GM19239 (cell line): ENCODE results near the gene DNAH8.

ENCODE experiments used
- DNase-seq: peaks from one replicate; pipeline ENCODE4 v3.0.0; 2011; ENCODE audit warnings: low spot score; ENCODE audit not compliant: insufficient read length
- FAIRE-seq: peaks from 2 replicates; lab custom pipeline; 2011; peaks lifted over from hg19 to GRCh38; lab: Jason Lieb, UNC

DNAH8 gene

DNA sequence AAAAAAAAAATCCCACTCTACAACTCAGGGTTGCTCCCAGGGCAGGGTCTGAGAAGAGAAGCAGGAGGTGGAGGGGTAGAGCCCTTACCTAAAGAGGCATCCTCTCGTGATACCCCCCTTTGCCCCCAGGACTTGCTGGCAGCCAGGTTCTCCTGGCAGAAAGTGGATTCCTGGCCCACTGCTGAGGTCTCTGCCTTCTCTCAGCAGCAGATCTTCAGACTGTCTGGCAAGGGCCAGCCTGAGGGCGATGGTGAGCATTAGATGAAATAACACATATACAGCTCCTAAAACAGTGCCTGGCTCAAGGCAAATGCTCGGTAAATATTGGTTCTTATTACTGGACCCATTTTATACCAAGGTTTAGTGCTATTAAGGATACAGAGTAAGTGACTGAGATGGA is 328.7 kb downstream of the DNAH8 start:
- FAIRE-seq: no peak
- DNase-seq: no peak

DNA sequence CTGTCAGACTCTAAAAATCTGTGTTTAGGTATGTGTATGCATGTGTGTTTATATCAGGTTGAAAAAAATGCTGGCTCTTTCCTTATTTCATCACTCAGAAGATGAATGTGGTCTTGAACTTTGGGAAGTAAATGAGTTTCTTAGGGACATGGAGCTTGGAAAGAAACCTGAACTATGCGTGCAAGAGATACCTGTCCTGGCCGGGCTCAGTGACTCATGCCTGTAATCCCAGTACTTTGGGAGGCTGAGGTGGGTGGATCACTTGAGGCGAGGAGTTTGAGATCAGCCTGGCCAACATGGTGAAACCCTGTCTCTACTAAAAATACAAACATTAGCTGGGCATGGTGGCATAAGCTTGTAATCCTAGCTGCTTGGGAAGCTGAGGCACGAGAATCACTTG is 329.1 kb downstream of the DNAH8 start:
- FAIRE-seq (no peak), DNase-seq (no peak)

DNA sequence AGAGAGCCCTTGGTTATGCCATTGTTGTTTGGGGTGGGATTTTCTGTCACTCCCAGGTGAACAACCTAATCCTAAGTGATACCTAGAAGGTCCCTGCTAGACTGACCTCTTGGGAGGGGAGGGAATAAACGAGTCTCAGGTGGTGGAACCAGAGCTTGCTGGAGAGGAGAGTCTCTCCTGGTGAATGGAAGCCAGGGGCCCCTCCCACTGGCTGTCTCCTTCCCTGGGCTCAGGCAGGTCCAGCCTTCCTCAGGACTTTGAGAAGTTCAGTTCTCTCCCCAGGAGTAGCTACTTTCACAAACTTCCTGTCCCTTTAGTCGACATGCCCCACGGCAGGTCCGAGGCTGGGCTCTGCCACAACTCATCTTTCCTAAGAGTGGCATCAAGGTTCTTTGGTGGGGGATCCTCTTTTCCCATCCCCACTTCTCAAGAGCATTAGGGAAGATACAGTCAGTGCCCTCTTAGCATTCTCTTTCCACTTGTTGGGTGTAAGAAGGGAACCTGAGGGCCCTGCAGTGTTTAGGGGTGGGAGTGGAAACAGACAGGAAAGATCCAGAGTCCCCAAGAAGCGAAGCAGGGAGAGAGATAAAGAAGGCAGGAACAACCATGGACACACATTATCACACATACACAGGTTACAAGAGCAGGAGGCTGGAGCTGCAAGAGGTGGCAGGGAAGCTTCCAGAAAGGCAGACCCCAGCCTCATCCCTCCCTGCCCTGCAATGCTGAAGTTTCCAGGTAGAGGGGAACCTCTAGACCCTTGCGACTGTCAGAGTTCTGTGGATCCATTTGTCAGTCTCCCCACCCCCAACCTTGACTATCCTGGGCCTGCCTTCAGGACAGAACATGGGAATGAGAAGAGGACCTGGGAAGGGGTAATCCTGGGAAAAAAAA is 332.6 kb downstream of the DNAH8 start:
- no peak for FAIRE-seq

DNA sequence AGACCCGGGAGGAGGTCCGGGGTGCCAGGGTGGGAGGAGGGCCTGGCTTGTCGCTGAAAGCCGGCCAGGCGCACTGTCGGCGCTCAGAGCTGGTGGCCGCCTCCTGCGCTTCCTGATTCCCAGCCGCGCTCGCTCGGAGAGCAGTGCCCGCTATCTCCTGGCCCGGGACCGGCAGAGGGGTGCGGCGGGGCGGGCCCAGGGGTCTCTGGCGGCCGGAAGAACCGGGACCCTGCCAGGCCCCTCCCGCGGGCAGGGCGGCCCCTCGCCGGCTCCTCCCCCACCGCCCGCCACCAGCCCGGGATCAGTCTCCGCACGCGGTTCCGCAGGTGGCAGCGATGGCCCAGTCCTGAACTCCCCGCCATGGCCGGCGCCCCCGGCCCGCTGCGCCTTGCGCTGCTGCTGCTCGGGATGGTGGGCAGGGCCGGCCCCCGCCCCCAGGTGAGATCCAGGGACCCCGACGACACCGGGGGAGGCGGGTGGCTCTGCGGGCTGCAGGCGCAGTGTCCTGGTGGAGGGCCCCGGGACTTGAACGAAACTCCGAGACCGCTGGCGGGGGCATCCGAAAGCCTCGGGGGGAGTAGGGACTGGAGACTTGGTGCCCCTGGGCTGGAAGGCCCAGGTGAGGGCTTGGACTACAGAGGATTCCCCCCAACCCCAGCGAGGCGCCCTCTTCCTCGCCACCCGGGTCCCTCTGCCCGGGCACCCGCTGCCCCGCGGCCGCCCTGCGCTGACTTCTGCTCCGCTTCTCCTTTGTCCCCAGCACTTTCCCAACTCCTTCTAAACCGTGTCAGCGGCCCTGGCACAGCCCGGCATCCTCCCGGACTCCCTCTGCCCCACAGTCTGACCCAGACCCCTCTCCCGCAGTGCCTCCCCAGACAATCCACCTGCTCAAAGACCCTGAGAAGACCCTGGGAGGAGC is 333.6 kb downstream of the DNAH8 start, which contains the start of gene GLP1R:
TSS of gene GLP1R (plus strand) at position 301 of the 919 bp plus-strand sequence. CDS start at position 361, 60 bp downstream.
- DNase-seq (no peak), FAIRE-seq (no peak)

More for the DNA sequence above, 332.6 kb downstream of the DNAH8 start:
- no peak for DNase-seq

- DNase-seq (no peak), FAIRE-seq (no peak)
Measured at GRCh38 chr6:39049575-39050283, 334.6 kb downstream of the DNAH8 start.

DNA sequence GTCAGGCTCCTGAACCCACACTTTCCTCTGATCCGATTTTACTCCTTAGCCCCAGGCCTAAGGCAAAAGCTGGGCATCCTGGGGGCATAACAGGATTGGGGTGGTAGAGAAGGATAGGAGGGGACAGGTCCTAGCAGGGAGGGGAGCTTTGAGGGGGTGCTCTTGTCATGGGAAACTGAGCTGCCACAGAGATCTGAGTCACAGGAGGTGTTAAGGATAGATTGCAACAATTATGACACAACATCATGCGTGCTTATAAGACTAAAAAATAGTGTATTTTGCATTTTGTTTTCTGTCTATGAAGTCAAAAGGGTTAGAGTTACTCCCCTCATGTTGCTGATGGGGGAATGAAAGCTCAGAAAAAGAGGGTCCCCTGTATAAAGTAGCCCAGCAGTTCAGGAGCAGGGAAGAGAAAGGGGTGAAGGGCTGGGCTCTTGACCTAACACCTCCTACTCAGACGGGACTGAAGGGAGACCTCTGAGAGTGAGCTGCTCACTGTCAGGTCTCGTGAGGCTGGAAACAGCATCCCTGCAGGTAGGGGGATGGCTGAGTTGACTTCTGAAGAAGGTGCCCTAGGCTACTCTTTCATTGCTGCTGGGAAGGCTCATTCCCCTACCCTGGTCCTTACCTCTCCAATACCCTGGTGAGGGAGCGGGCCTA is 335.5 kb downstream of the DNAH8 start:
- FAIRE-seq (no peak), DNase-seq (no peak)

DNA sequence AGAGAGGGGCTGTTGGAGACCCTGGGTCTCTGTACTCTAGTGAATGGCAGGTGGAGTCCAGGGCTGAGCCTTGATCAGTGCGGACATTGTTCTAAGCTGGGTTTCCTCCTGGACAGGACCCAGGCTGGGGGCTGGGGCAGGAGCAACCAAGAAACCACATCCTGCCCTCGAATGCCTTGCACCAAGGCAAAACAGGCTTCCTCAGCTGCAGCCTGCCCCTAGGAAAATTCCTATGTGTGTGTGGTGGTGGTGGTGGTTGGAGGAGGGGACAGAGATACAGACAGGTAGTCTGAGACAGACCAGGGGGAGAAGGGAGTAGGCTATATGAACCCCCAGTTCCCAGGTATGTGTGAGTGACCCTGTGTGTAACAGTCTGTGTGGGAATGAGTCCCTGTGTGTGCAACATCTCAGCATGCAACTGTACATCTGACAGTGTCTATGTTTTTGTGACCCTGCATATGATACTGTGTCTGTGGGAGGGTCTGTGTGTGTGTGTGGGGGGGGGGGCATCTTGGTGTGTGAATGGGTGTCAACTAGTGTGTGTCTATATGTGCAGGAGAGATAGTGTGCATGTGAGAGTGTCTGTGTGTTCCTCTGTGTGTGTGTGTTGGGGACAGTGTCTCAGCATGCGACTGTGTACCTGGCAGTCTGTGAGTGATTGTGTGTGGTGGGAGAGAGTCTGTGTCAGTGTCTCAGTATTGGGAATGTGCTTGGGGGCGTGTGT is 336.4 kb downstream of the DNAH8 start:
- DNase-seq: no peak
- FAIRE-seq: no peak

DNA sequence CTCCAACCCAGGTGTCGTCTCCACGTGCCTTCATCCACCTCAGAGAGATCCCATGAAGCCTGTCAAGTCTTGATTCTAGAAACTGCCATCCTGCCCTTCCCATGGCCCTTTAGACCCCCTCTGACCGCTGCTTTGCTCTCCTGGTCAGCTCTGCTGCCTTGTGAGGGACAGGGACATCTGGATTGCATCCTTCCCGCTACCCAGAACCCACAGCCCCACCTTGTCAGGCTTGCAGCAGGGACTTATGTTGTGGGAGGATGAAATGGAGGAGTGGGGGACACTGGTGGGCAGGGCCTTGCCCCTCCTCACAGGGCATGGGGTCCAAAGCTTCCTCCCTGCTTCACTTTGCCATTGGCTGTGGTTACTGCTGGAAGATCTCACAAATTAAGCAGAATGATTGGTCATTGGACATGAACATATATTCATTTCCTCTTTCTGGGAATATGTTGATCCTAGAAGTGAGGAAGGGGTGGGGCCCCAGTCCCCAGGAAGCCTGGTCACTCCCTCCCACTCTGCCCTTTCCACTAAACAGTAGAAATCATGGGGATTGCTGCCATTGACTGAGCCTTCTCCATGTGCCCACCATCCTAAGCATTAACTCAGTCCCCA is 338.0 kb downstream of the DNAH8 start:
- FAIRE-seq: no peak
- DNase-seq: no peak

- no peak for FAIRE-seq
Measured at GRCh38 chr6:39053854-39054576, 338.9 kb downstream of the DNAH8 start.

GRCh38 chr6:39054577-39055142 is 339.5 kb downstream of the DNAH8 start:
- DNase-seq: no peak
- FAIRE-seq: no peak

More at GRCh38 chr6:39053854-39054576, 338.9 kb downstream of the DNAH8 start:
- no peak for DNase-seq

DNA sequence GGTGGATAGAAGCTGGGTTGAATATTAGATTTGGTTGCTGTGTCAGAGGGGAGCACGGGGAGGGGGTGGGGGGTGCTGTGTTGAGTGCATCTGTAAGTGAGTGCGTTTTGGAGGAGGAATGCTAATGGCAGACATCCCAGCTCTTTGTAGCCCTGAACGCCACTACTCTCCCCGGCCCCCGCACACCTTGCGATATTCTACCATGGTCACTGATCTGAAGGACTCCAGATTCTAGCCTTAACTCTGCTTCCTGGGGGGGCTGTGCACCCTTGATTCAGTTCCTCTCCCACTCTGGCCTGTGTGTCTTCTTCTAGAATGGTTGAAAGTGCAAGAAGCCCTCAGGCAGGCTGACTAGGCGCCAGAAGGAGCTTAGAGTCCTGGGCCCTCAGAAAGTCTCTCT is 340.6 kb downstream of the DNAH8 start:
- DNase-seq: no peak
- no peak for FAIRE-seq

DNA sequence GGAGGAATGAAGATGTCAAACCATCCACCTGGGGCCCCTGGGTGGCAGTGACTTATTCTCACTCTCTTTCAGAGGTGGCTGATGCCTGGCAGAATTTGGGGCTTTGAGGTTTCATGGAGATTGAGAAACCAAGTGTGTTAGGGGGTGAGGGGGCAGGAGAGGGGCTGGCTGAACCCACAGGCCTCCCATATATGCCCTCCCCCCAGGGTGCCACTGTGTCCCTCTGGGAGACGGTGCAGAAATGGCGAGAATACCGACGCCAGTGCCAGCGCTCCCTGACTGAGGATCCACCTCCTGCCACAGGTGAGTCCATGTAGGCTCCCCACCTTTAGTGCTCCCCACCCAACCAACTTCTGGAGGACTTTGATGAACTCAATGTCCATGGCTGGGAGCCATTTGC is 341.1 kb downstream of the DNAH8 start:
- no peak for DNase-seq

DNA sequence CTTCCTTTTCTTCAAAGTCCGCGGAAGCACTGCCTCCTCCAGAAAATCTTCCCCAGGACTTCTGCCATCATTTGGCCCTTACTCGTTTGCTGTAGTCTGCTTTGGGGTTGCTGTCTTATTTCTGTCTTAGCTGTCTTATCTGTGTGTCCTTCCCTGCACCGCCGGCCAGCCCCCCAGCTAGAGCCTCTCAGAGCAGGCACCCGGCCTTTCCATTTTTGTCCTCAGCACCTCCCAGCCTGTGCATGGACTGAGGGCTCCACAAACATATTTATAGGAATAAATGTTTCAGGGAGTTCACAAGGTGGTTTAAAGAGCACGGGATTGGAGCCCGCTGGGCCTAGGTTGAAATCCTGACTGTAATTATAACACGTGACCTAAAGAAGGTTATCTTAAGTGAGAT is 341.6 kb downstream of the DNAH8 start:
- DNase-seq: no peak
- FAIRE-seq: no peak

More for the DNA sequence above, 341.1 kb downstream of the DNAH8 start:
- no peak for FAIRE-seq

GRCh38 chr6:39057251-39058155 is 342.4 kb downstream of the DNAH8 start:
- FAIRE-seq (no peak), DNase-seq (no peak)

DNA sequence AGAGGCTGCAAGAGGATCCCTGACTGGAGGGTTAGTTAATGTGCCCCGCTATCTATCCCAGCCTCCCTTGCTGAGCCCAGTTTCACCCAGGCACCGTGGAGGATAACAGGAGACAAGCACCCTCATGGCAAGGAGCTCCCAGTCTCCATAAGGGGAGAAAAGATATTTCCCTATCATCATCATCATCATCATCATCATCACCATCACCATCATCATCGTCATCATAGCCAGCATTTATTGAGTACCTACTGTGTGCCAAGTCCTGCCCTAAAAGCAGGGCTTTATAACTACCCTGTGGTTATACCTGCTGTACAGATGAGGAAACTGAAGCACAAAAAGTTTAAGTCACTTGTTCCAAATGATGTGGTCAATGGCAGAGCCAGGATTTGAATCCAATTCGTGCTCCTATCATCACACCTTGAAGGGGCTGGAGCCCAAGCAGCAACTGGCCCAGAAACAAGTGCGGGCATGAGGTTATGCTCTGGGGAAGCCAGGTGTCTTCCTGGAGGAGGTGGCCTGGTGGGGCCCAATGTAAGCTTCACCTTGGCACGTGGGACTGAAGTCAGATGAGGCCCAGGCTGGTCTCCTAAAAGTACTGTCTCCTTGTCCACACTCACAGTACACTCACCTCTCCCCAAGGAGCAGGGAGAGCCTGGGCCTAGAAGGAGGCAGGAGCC is 343.5 kb downstream of the DNAH8 start:
- FAIRE-seq (no peak), DNase-seq (no peak)
